DND-41 (cell line): ENCODE results near the gene ST8SIA4.

Experiments
- ATAC-seq: fragments of 200-7000 bp; cut with Tn5 transposase; 3 replicates; pipeline ENCODE4 v1.9.1; 2021; ENCODE audit warnings: low read depth; ENCODE audit not compliant: insufficient read depth
- DNase-seq: peaks from one replicate; pipeline ENCODE4 v3.0.0-alpha.2; 2020
- H2AFZ ChIP-seq: 2 replicates; pipeline ENCODE4 v1.6.0; 2012; ENCODE audit warnings: low read depth, low read length
- H3K27ac ChIP-seq: 2 replicates; pipeline ENCODE4 v1.5.1; 2012; ENCODE audit warnings: low read length, inconsistent platforms
- H3K27me3 ChIP-seq: fragments of 200-600 bp; sonication (generic); 2 replicates; pipeline ENCODE4 v1.6.0; 2012; ENCODE audit warnings: low read length, mild to moderate bottlenecking, inconsistent platforms; ENCODE audit not compliant: insufficient read depth, poor library complexity
- H3K36me3 ChIP-seq: 2 replicates; pipeline ENCODE4 v1.5.1; 2012; ENCODE audit warnings: low read length, inconsistent platforms; ENCODE audit not compliant: insufficient read depth
- H3K4me1 ChIP-seq: 2 replicates; pipeline ENCODE4 v1.5.1; 2012; ENCODE audit warnings: mild to moderate bottlenecking, low read length; ENCODE audit not compliant: insufficient read depth
- H3K4me2 ChIP-seq: 2 replicates; pipeline ENCODE4 v1.6.0; 2012; ENCODE audit warnings: mild to moderate bottlenecking, moderate library complexity, low read length, inconsistent platforms; ENCODE audit not compliant: insufficient read depth
- H3K4me3 ChIP-seq, 2 experiments: fragments of 200-600 bp in 1 of 2; shearing (Covaris generic) in 1 of 2; 2 replicates each; pipeline ENCODE4 v1.5.1; 2012 to 2016; ENCODE audit warnings: inconsistent platforms in 2 of 2, low read length in 2 of 2, mild to moderate bottlenecking in 2 of 2, low read depth in 1 of 2, moderate library complexity in 1 of 2
- H3K79me2 ChIP-seq: 2 replicates; pipeline ENCODE4 v1.6.0; 2012; ENCODE audit warnings: low read length, inconsistent platforms; ENCODE audit not compliant: insufficient read depth
- H3K9ac ChIP-seq: 2 replicates; pipeline ENCODE4 v1.6.0; 2012; ENCODE audit warnings: low read depth, mild to moderate bottlenecking, inconsistent platforms, low read length, moderate library complexity
- H3K9me3 ChIP-seq: 2 replicates; pipeline ENCODE4 v1.5.1; 2012; ENCODE audit warnings: low read length, moderate library complexity, mild to moderate bottlenecking, inconsistent platforms; ENCODE audit not compliant: insufficient read depth, severe bottlenecking
- H4K20me1 ChIP-seq: 2 replicates; pipeline ENCODE4 v1.6.0; 2012; ENCODE audit warnings: low read length; ENCODE audit not compliant: insufficient read depth
- CTCF ChIP-seq: IDR thresholded peaks from 2 replicates; pipeline ENCODE4 v1.5.1; 2012; ENCODE audit warnings: borderline replicate concordance, low read length, moderate library complexity, mild to moderate bottlenecking; ENCODE audit not compliant: poor library complexity, severe bottlenecking; ENCODE audit errors: extremely low read depth
- EZH2 ChIP-seq: IDR thresholded peaks from 3 replicates; pipeline ENCODE4 v1.6.1; 2012; ENCODE audit warnings: borderline replicate concordance, low read depth, mild to moderate bottlenecking, moderate library complexity, low read length, inconsistent platforms; ENCODE audit not compliant: severe bottlenecking

The ST8SIA4 gene

GRCh38 chr5:100828898-100829356, 74.2 kb downstream of the ST8SIA4 start:
- no peak overlapping the region for H3K9ac ChIP-seq
- no peaks in the 10 kb centered on the region for H3K27me3 ChIP-seq
- H3K4me2 ChIP-seq, result no peak overlapping the region
- H3K27ac ChIP-seq, result no peak overlapping the region
- no peaks in the 10 kb centered on the region; the same call in 1 of the 2 replicates for H4K20me1 ChIP-seq
- no peaks in the 10 kb centered on the region for H3K9me3 ChIP-seq
- ATAC-seq, result no peak
- no peaks in the 10 kb centered on the region for H3K4me1 ChIP-seq
- peaks cover 86% of the 10 kb centered on the region for H3K79me2 ChIP-seq
- no peak overlapping the region for H3K4me3 ChIP-seq
- no peak overlapping the region for H2AFZ ChIP-seq
- TF ChIP-seq CTCF (no peak), EZH2 (no peak)
- peaks cover 52% of the 10 kb centered on the region for H3K36me3 ChIP-seq
- no peak for DNase-seq

- DNase-seq (no peak), ATAC-seq (0 out of 3 replicates have a peak, but pooled peaks have one; percentile 5)
- H3K27ac ChIP-seq, result peak overlapping the region; percentile 33; the same call in 1 of the 2 replicates
- no peaks in the 10 kb centered on the region for H3K4me1 ChIP-seq
- no peaks in the 10 kb centered on the region; the same call in 1 of the 2 replicates for H4K20me1 ChIP-seq
- no peak overlapping the region for H2AFZ ChIP-seq
- H3K27me3 ChIP-seq, result no peaks in the 10 kb centered on the region
- no peak overlapping the region for H3K4me3 ChIP-seq
- H3K79me2 ChIP-seq, result peaks cover 89% of the 10 kb centered on the region
- TF ChIP-seq EZH2 (no peak), CTCF (no peak)
- H3K4me2 ChIP-seq, result no peak overlapping the region
- no peak overlapping the region for H3K9ac ChIP-seq
- H3K36me3 ChIP-seq, result peaks cover 49% of the 10 kb centered on the region
- H3K9me3 ChIP-seq, result no peaks in the 10 kb centered on the region
Measured at GRCh38 chr5:100828071-100828897, 74.8 kb downstream of the ST8SIA4 start.

- H3K36me3 ChIP-seq, result peaks cover 50% of the 10 kb centered on the region
- H3K9ac ChIP-seq, result no peak overlapping the region
- H4K20me1 ChIP-seq, result no peaks in the 10 kb centered on the region; the same call in 1 of the 2 replicates
- H3K27ac ChIP-seq, result peak overlapping the region; percentile 20; the same call in 1 of the 2 replicates
- H2AFZ ChIP-seq, result no peak overlapping the region
- H3K27me3 ChIP-seq, result no peaks in the 10 kb centered on the region
- no peaks in the 10 kb centered on the region for H3K4me1 ChIP-seq
- no peaks in the 10 kb centered on the region for H3K9me3 ChIP-seq
- no peak overlapping the region for H3K4me2 ChIP-seq
- no peak overlapping the region for H3K4me3 ChIP-seq
- DNase-seq, result no peak
- ATAC-seq, result peak; percentile 64
- H3K79me2 ChIP-seq, result peaks cover 89% of the 10 kb centered on the region
- TF ChIP-seq CTCF (no peak), EZH2 (no peak)
Measured at GRCh38 chr5:100827481-100827889, 75.6 kb downstream of the ST8SIA4 start.
